Activated CD4-positive, alpha-beta T cell treated with anti-CD3 and anti-CD28 coated beads, Interleukin-2, amount 10 ng/mL, durations not matched to agents 24 days and 14 days (primary cell): Measurements from ENCODE around the gene AK9. TPM values are rescaled to one million over a fixed set of nuclear protein-coding genes. Genes with fewer than 3 reads are reported as not detected.
"Not testable (repeated sequence)": the region's sequence is repeated elsewhere in the genome, so short reads cannot be mapped to it uniquely, and the experiment has no call there.

Source experiments
- DNase-seq: peaks from one replicate; pipeline ENCODE4 v3.0.0; 2022
- H3K27ac Mint-ChIP-seq: one replicate; pipeline ENCODE4 v1.8.0; 2022; ENCODE audit warnings: mild to moderate bottlenecking, mixed read lengths
- H3K27me3 Mint-ChIP-seq: one replicate; pipeline ENCODE4 v1.8.0; 2022; ENCODE audit warnings: mixed read lengths
- H3K36me3 Mint-ChIP-seq: one replicate; pipeline ENCODE4 v1.8.0; 2022; ENCODE audit warnings: low read depth, mild to moderate bottlenecking, mixed read lengths
- H3K4me1 Mint-ChIP-seq: one replicate; pipeline ENCODE4 v1.8.0; 2021; ENCODE audit warnings: mixed read lengths
- H3K4me3 Mint-ChIP-seq: one replicate; pipeline ENCODE4 v1.8.0; 2022; ENCODE audit warnings: mild to moderate bottlenecking, moderate library complexity, mixed read lengths
- H3K9me3 Mint-ChIP-seq: one replicate; pipeline ENCODE4 v1.8.0; 2021; ENCODE audit warnings: mixed read lengths
- intact Hi-C: fragments of 100-400 bp; cut with micrococcal nuclease; formaldehyde crosslinking; loops from one replicate; pipeline ENCODE4 v1.15.1; 2023
- total RNA-seq: library from RNA; stranded (reverse); gene quantifications from 2 replicates; pipeline ENCODE4 v1.2.3, GENCODE V29; 2022

AK9 gene
- total RNA-seq, 1 donor from 2014 or later, result 2.1 TPM

DNA sequence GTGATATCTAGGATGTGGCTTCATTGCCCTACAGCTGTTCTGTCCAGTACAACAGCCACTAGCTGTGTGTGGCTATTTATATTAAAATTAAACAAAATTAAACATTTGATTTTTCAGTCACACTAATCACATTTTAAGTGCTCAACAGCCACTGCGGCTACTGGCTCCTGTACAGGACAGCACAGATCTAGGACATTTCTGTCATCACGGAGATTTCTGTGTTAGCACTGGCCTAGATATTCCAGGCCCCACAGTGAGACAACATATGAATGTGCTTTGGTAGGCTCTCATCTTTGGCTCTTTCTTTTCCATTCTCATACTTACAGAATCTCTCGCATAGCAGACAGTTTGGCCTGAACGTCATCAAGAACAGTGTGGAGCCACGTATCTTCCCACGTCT lies 159.6 kb downstream of the AK9 start:
- Mint-ChIP-seq H3K4me3 (no peak overlapping the region), H3K36me3 (no peaks in the 10 kb centered on the region), H3K27me3 (peaks cover 9% of the 10 kb centered on the region), H3K9me3 (no peaks in the 10 kb centered on the region), H3K27ac (no peak overlapping the region), H3K4me1 (peaks cover 4% of the 10 kb centered on the region)
- DNase-seq, result no peak
- intact Hi-C loops, result no loop called here

DNA sequence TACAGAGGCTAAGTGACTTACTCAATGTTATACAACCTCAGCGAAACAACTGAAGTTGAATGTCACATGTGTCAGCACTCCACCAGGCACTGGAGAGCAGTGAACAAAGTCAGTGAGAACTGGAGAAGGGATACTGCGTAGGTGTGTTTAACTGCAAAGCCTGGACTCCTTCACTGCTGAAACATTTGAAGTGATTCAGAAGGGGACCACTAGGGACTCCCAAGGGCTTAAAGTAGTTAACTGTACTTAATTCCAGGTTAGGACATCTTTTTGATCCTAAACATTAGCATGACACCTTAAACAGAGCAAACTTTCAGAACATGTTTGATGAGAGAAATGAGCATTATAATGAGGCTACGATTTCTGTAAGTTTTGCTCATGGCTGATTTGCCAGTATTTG lies 163.0 kb downstream of the AK9 start:
- H3K4me3 Mint-ChIP-seq, result no peak overlapping the region
- intact Hi-C loops, result loop anchor here (1.0 to 2.0 kb wide), 4 partner anchors 163 to 863 kb away; partner anchors contain the start of genes AK9 and FIG4
- no peak overlapping the region for H3K27ac Mint-ChIP-seq
- peaks cover 4% of the 10 kb centered on the region for H3K4me1 Mint-ChIP-seq
- peaks cover 4% of the 10 kb centered on the region for H3K9me3 Mint-ChIP-seq
- H3K36me3 Mint-ChIP-seq, result no peaks in the 10 kb centered on the region
- H3K27me3 Mint-ChIP-seq, result peaks cover 7% of the 10 kb centered on the region
- DNase-seq, result no peak

DNA sequence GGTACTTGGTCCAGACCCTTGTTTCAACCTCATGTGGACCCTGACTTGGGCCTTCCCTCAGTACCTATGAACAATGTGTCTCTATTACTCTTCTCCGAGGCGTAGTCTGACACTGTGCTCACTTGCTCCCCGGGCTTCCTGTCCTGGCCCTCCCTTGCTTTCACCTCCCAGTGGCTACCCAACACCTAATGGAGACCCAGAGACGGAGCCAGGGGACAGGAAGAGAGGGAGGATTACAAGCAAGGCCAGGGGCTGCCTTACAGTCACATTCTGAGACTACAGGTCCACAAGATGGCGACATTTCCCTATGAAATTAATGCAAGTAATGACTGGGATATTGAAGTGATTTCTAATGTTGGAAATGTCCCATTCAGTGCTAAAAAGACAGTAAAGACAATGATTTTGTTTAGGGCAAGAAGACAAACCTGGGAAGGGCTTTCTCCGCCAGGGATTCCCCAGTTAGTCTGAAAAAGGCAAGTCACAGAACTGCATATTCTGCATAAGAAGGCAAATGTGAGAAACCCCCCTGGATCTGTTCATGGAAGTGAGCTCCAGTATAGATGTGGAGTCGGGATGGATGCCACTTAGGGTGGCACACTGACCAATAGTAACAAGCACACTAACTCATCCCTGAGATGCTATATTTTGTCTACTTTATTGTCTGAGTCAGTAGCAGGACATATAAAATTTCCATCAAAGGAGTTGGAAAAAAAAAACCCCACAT lies 163.9 kb downstream of the AK9 start:
- Mint-ChIP-seq H3K9me3 (peaks cover 4% of the 10 kb centered on the region), H3K4me3 (no peak overlapping the region), H3K4me1 (peaks cover 4% of the 10 kb centered on the region), H3K36me3 (no peaks in the 10 kb centered on the region), H3K27ac (no peak overlapping the region), H3K27me3 (peaks cover 8% of the 10 kb centered on the region)
- intact Hi-C loops, result loop anchor here (1.0 to 2.0 kb wide), 4 partner anchors 164 to 864 kb away; partner anchors contain the start of genes AK9 and FIG4
- peak; percentile 89 for DNase-seq

DNA sequence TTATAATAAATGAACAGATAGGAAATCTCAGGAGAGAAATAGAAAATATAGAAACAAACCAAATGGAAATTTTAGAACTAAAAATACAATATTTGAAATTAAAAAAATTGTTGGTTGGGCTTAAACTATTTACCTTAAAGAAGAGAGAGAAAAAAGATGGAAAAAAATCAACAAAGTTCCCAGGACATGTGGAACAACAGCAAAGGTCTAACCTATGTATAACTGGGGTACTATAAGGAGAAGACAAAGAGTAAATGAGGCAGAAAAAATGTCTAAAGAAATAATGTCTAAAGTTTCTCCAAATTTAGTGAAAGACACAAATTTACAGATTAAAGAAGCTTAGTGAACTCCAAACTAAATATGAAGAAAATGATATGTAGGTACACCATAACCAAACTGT lies 166.9 kb downstream of the AK9 start:
- Mint-ChIP-seq H3K4me1 (peaks cover 4% of the 10 kb centered on the region), H3K27me3 (peaks cover 10% of the 10 kb centered on the region), H3K27ac (no peak overlapping the region), H3K9me3 (peaks cover 4% of the 10 kb centered on the region), H3K4me3 (no peak overlapping the region), H3K36me3 (no peaks in the 10 kb centered on the region)
- no peak for DNase-seq
- intact Hi-C loops, result no loop called here

DNA sequence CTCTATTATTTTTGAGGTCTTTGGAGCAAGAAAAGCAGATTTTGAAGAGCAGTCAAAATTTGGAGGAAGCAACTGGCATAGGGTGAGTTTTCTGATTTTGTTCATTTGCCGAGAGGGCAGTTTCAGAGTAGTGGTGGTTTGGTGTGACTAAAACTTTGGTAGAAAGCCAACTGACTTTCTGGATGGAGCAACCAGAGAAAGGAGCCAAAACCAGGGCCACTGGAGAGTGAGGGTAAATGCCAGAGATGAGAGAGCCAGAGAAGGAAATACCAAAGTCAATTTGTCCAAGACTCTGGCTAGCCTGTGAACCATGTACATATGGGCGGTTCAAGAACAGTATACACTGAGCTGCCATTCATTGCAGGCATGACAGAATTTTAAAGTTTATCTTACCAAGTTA lies 167.5 kb downstream of the AK9 start:
- Mint-ChIP-seq H3K27me3 (peaks cover 10% of the 10 kb centered on the region), H3K27ac (no peak overlapping the region), H3K36me3 (no peaks in the 10 kb centered on the region), H3K9me3 (peaks cover 4% of the 10 kb centered on the region), H3K4me3 (no peak overlapping the region), H3K4me1 (peaks cover 4% of the 10 kb centered on the region)
- intact Hi-C loops, result no loop called here
- DNase-seq, result no peak

DNA sequence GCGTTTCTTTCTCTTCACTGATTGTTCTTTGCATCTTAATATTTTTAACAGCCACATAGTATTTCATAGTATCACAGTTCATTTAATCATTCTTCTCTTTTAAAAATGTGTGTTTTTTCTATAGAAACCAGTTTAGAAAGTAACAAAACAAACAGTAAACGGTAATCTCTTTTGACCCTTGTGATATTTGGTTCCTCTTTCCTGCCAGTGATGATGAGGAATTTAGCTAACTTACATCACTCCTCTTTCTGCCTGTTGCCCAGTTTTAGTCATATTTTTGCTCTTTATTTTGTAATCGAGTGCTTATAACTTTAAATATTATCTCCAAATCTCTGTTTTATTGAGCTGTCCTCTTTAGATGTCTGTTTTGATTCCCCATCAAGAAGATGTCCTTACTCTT lies 169.9 kb downstream of the AK9 start:
- H3K36me3 Mint-ChIP-seq, result no peaks in the 10 kb centered on the region
- peaks cover 10% of the 10 kb centered on the region for H3K27me3 Mint-ChIP-seq
- peaks cover 10% of the 10 kb centered on the region for H3K4me1 Mint-ChIP-seq
- no peak for DNase-seq
- no peak overlapping the region for H3K27ac Mint-ChIP-seq
- intact Hi-C loops, result no loop called here
- no peak overlapping the region for H3K4me3 Mint-ChIP-seq
- peaks cover 4% of the 10 kb centered on the region for H3K9me3 Mint-ChIP-seq

DNA sequence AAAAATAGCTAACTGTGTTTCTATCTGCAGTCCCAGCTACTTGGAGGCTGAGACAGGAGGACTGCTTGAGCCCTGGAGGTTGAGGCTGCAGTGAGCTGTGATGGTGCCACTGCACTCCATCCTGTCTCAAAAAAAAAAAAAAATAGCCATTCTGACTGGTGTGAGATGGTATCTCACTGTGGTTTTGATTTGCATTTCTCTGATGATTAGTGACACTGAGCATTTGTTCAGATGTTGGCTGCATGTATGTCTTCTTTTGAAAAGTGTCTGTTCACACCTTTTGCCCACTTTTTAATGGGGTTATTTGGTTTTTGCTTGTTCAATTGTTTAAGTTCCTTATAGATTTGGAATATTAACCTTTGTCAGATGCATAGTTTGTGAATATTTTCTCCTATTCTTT lies 171.4 kb downstream of the AK9 start:
- Mint-ChIP-seq H3K27me3 (peaks cover 10% of the 10 kb centered on the region), H3K4me1 (peaks cover 21% of the 10 kb centered on the region)
- H3K4me3 Mint-ChIP-seq, H3K27ac Mint-ChIP-seq, H3K36me3 Mint-ChIP-seq, H3K9me3 Mint-ChIP-seq, DNase-seq: not testable (repeated sequence)
- intact Hi-C loops, result loop anchor here (5.0 kb wide), 1 partner anchor 42 kb away; no protein-coding TSS in a partner anchor

DNA sequence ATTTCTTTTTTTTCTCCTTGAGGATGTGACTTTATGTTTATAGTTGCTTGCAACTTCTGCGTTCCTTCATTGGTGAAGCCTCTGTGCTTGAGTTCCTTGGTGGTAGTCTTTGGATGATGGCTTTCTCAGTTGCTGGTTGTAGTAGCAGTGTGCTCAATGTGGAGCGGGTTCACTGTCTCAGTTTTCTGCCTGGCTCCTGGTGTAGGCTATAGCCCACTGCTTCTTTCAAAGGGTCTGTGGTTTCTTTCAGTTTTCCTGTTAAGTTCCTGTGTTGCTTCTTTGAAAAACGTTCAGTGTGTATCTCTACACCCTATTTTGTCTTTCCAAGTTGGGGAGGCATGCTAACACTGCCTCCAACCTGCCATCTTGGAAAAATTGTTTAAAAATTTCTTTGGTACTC lies 174.1 kb downstream of the AK9 start:
- Mint-ChIP-seq H3K9me3 (no peaks in the 10 kb centered on the region), H3K27ac (no peak overlapping the region), H3K4me3 (peak overlapping the region; percentile 50), H3K27me3 (peaks cover 3% of the 10 kb centered on the region), H3K4me1 (peaks cover 21% of the 10 kb centered on the region), H3K36me3 (no peaks in the 10 kb centered on the region)
- intact Hi-C loops, result loop anchor here (5.0 kb wide), 1 partner anchor 40 kb away; no protein-coding TSS in a partner anchor
- no peak for DNase-seq

DNA sequence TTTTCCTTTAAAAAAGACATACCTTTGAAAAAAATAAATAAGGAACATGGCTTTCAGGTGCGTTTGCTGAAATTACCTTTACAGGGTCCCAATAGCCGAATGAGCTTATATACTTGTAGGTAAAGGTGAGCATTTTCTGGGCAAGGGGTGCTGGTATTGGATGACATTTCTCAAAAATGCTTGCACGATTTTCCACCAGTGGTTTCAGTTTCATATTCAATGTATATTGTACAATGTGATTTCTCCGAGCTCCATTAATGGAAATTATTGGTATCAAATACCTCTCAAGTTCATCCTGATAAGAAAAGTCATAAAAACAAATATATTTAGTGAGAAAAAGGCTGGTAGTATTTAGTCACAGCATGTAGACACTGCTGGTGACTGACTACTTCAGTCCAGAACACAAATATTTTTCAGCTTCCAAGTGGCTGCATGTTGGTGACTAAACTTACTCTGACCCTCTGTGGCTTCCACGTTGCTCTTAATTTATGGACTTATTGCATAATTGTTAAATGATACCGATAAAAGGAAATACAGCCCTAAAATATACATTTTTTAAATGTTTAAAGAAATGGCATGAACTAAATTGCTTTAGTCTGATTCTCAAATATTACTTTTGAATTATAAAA lies 175.1 kb downstream of the AK9 start:
- intact Hi-C loops, result loop anchor here (5.0 kb wide), 1 partner anchor 39 kb away; no protein-coding TSS in a partner anchor
- Mint-ChIP-seq H3K27ac (no peak overlapping the region), H3K36me3 (no peaks in the 10 kb centered on the region), H3K27me3 (no peaks in the 10 kb centered on the region), H3K4me1 (peaks cover 21% of the 10 kb centered on the region), H3K4me3 (peak overlapping the region; percentile 67), H3K9me3 (no peaks in the 10 kb centered on the region)
- DNase-seq, result peak; percentile 68

DNA sequence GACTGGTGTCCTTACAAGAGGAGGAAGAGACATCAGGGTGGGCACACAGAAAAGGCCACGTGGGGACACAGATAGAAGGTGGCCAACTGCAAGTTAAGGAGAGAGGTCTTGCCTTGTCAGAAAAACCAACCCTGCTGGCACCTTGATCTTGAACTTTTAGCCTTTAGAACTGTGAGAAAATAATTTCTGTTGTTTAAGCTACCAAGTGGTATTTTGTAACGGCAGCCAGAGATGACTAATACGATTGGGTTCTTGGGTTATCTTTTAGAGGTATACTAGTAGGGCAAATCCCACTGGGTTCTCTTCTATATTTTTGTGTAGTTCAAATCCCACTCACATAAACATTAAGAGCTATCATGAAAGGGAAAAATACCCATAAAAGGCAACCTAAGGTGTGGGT lies 176.1 kb downstream of the AK9 start:
- Mint-ChIP-seq H3K9me3 (no peaks in the 10 kb centered on the region), H3K4me3 (peak overlapping the region; percentile 24), H3K4me1 (peaks cover 21% of the 10 kb centered on the region), H3K27ac (no peak overlapping the region), H3K27me3 (no peaks in the 10 kb centered on the region), H3K36me3 (no peaks in the 10 kb centered on the region)
- intact Hi-C loops, result loop anchor here (5.0 kb wide), 1 partner anchor 38 kb away; no protein-coding TSS in a partner anchor
- DNase-seq, result no peak

DNA sequence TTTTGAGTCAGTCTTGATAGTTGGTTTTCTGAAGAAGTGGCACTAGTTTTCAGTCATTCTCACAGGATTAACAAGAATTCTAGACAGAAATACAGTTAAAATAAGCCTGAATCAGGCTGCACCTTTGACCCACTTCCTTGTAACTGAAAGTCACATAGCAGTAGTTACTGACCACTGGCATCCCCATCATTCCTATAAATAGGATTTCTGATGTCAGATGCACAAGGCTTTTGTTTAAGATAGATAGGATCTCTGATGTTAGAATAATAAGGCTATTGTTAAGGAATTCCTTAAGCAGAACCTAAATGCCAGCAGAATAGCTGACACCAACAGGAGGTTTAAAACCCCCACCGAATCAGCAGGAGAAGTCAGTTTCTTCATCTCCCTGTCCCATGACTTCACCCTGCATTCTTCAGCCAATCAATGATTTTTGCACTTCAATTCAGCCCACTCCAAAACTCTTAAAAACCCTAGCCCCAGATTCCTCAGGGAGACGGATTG lies 177.4 kb downstream of the AK9 start:
- no peaks in the 10 kb centered on the region for H3K9me3 Mint-ChIP-seq

DNA sequence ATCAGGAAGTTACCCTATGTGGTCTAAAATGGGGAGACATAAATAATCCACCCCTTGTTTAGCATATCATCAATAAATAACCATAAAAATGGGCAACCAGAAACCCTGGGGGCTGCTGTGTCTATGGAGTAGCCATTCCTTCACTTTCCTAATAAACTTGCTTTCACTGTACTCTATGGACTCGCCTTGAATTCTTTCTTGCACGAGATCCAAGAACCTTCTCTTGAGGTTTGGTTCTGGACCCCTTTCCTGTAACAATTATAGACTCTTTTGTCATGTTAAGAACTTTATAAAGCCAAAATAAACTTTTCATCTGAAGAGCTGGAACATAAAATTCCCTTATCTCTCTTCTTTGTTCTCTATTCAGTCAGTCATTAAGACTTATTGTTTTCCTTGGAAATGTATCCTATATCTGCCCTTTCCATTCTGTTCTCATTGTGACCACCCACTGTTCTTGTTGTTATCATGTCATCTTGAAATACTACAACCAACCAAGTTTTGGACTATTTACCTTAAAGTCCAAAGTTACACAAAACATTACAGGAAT lies 178.7 kb downstream of the AK9 start:
- Mint-ChIP-seq H3K27ac (no peak overlapping the region), H3K4me3 (no peak overlapping the region)
- intact Hi-C loops, result no loop called here

More for the DNA sequence above, 177.4 kb downstream of the AK9 start:
- no peaks in the 10 kb centered on the region for H3K27me3 Mint-ChIP-seq
- intact Hi-C loops, result no loop called here
- H3K4me3 Mint-ChIP-seq, result no peak overlapping the region
- peaks cover 21% of the 10 kb centered on the region for H3K4me1 Mint-ChIP-seq
- H3K27ac Mint-ChIP-seq, result no peak overlapping the region
- H3K36me3 Mint-ChIP-seq, result no peaks in the 10 kb centered on the region
- DNase-seq, result no peak

DNA sequence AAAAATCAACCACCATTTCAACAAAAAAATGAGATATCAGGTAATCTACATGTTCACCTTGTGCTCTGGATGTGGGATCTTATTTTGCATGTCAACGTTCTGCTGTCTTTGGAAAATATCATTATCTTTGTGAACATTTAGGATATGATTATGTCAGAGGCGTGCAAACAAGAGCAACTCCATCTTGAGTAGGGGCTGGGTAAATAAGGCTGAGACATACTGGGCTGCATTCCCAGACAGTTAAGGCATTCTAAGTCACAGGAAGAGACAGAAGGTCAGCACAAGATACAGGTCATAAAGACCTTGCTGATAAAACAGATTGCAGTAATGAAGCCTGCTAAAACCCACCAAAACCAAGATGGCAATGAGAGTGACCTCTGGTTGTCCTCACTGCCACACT lies 179.2 kb downstream of the AK9 start:
- Mint-ChIP-seq H3K4me1 (peaks cover 18% of the 10 kb centered on the region), H3K4me3 (no peak overlapping the region), H3K36me3 (no peaks in the 10 kb centered on the region), H3K27me3 (peaks cover 1% of the 10 kb centered on the region), H3K27ac (no peak overlapping the region), H3K9me3 (no peaks in the 10 kb centered on the region)
- intact Hi-C loops, result no loop called here
- DNase-seq, result no peak

More for the DNA sequence above, 178.7 kb downstream of the AK9 start:
- Mint-ChIP-seq H3K9me3 (no peaks in the 10 kb centered on the region), H3K4me1 (peaks cover 21% of the 10 kb centered on the region), H3K27me3 (no peaks in the 10 kb centered on the region), H3K36me3 (no peaks in the 10 kb centered on the region)
- DNase-seq, result no peak

DNA sequence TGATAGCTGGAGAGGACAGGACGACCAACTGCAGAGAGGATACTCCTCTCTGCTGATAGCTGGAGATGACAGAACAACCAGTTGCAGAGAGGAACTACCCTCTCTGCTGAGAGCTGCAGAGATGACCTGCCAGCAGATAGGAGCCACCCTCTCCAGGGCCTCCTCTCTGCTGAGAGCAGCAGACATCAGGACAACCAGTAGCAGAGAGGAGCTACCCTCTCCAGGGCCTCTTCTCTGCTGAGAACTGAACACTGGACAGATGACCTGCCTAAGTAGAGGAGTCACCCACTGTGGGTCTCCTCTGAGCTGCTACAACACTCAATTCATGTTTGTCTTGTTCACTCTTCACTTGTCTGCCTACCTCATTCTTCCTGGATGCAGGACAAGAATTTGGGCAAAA lies 180.6 kb downstream of the AK9 start:
- Mint-ChIP-seq H3K9me3 (no peaks in the 10 kb centered on the region), H3K4me1 (peaks cover 6% of the 10 kb centered on the region), H3K27me3 (peaks cover 7% of the 10 kb centered on the region), H3K4me3 (no peak overlapping the region), H3K36me3 (no peaks in the 10 kb centered on the region), H3K27ac (no peak overlapping the region)
- intact Hi-C loops, result no loop called here
- DNase-seq, result peak; percentile 47
